Gastroesophageal sphincter (tissue), 3 donors: ENCODE results near the gene OMP.

Source experiments
- CTCF ChIP-seq, 4 experiments: fragments of 200-600 bp in 2 of 4; fragments of 450-650 bp in 2 of 4; sonication (generic) in 1 of 4; IDR thresholded peaks; one replicate each; pipeline ENCODE4 v1.5.1; 2017 to 2019; ENCODE audit warnings: antibody characterized with exemption in 4 of 4, mild to moderate bottlenecking in 2 of 4, moderate library complexity in 2 of 4
- POLR2AphosphoS5 ChIP-seq: sonication (generic); formaldehyde crosslinking; IDR thresholded peaks from one replicate; pipeline ENCODE4 v1.6.1; 2017; ENCODE audit warnings: antibody characterized with exemption

DNA sequence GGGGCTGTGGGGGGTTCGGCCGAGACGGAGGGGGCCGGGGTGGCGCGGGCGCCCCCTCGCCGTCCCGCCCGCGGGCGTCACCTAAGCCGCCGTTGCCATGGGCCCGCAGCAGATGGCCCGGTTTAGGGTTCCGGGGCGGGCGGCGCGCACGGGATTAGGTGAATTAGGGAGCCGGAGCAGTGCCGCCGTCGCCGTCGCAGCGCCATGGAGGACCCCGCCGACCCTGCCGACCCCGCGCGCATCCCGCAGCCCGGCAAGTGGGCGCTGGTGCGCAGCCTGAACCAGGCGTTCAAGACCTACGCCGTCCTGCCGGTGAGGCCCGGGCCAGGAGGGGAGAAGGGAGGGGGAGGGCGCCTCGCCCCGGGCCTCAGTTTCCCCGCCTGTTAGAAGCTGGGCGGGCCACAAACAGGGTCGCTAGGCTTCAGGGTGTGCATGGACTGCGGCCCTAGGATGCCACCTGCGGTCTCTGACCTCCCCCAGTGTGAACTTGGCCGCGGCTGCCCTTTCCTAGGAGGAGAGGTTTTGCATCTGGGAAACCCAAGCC, 35.5 kb downstream of the OMP start:
- no peak for TF ChIP-seq CTCF (IDR thresholded peaks at IDR 0.05)
- no peak for TF ChIP-seq POLR2AphosphoS5
